Measurements from ENCODE around the gene TKFC.

DNA sequence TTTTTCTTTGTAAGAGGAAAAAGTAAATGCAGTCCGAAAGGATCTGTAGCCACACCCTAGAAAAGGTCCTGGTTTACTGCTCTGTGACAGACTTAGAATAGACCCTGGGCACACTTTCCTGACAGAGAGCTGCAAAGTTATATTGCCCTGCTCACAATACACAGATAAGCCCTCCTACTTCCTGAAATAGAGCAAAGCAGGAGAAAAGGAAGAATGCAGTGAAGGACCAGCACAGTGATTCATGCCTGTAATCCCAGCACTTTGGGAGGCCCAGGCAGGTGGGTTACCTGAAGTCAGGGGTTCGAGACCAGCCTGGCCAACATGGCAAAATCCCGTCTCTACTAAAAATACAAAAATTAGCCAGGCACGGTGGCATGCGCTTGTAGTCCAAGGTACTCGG, 26.5 kb downstream of the TKFC start:
- TF ChIP-seq, protein P1, sequence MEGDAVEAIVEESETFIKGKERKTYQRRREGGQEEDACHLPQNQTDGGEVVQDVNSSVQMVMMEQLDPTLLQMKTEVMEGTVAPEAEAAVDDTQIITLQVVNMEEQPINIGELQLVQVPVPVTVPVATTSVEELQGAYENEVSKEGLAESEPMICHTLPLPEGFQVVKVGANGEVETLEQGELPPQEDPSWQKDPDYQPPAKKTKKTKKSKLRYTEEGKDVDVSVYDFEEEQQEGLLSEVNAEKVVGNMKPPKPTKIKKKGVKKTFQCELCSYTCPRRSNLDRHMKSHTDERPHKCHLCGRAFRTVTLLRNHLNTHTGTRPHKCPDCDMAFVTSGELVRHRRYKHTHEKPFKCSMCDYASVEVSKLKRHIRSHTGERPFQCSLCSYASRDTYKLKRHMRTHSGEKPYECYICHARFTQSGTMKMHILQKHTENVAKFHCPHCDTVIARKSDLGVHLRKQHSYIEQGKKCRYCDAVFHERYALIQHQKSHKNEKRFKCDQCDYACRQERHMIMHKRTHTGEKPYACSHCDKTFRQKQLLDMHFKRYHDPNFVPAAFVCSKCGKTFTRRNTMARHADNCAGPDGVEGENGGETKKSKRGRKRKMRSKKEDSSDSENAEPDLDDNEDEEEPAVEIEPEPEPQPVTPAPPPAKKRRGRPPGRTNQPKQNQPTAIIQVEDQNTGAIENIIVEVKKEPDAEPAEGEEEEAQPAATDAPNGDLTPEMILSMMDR (tag by site-specific recombination; IDR thresholded peaks at IDR 0.05), result no peak
- TF ChIP-seq MEIS1 (CRISPR knock-in tag; IDR thresholded peaks at IDR 0.05; ENCODE audit: borderline replicate concordance), result no peak
- TF ChIP-seq ZFP41 (tag by site-specific recombination; IDR thresholded peaks at IDR 0.05; ENCODE audit: borderline replicate concordance), result no peak
- TF ChIP-seq, protein P2, sequence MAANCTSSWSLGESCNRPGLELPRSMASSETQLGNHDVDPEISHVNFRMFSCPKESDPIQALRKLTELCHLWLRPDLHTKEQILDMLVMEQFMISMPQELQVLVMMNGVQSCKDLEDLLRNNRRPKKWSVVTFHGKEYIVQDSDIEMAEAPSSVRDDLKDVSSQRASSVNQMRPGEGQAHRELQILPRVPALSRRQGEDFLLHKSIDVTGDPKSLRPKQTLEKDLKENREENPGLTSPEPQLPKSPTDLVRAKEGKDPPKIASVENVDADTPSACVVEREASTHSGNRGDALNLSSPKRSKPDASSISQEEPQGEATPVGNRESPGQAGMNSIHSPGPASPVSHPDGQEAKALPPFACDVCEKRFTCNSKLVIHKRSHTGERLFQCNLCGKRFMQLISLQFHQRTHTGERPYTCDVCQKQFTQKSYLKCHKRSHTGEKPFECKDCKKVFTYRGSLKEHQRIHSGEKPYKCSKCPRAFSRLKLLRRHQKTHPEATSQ (tag by site-specific recombination; IDR thresholded peaks at IDR 0.05), result no peak
- TF ChIP-seq ZBTB21 (tag by site-specific recombination; IDR thresholded peaks at IDR 0.05), result no peak
- TF ChIP-seq, protein P3, sequence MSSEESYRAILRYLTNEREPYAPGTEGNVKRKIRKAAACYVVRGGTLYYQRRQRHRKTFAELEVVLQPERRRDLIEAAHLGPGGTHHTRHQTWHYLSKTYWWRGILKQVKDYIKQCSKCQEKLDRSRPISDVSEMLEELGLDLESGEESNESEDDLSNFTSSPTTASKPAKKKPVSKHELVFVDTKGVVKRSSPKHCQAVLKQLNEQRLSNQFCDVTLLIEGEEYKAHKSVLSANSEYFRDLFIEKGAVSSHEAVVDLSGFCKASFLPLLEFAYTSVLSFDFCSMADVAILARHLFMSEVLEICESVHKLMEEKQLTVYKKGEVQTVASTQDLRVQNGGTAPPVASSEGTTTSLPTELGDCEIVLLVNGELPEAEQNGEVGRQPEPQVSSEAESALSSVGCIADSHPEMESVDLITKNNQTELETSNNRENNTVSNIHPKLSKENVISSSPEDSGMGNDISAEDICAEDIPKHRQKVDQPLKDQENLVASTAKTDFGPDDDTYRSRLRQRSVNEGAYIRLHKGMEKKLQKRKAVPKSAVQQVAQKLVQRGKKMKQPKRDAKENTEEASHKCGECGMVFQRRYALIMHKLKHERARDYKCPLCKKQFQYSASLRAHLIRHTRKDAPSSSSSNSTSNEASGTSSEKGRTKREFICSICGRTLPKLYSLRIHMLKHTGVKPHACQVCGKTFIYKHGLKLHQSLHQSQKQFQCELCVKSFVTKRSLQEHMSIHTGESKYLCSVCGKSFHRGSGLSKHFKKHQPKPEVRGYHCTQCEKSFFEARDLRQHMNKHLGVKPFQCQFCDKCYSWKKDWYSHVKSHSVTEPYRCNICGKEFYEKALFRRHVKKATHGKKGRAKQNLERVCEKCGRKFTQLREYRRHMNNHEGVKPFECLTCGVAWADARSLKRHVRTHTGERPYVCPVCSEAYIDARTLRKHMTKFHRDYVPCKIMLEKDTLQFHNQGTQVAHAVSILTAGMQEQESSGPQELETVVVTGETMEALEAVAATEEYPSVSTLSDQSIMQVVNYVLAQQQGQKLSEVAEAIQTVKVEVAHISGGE (tag by site-specific recombination; conservative IDR thresholded peaks at IDR 0.05; ENCODE audit: low read depth), result no peak
- TF ChIP-seq ZNF132 (tag by site-specific recombination; IDR thresholded peaks at IDR 0.05; ENCODE audit: borderline replicate concordance), result no peak
- no peak for TF ChIP-seq ZNF184 (tag by site-specific recombination; IDR thresholded peaks at IDR 0.05)
- TF ChIP-seq ZNF629 (tag by site-specific recombination; IDR thresholded peaks at IDR 0.05), result no peak
- TF ChIP-seq, protein P4, sequence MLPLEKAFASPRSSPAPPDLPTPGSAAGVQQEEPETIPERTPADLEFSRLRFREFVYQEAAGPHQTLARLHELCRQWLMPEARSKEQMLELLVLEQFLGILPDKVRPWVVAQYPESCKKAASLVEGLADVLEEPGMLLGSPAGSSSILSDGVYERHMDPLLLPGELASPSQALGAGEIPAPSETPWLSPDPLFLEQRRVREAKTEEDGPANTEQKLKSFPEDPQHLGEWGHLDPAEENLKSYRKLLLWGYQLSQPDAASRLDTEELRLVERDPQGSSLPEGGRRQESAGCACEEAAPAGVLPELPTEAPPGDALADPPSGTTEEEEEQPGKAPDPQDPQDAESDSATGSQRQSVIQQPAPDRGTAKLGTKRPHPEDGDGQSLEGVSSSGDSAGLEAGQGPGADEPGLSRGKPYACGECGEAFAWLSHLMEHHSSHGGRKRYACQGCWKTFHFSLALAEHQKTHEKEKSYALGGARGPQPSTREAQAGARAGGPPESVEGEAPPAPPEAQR (tag by site-specific recombination; IDR thresholded peaks at IDR 0.05), result no peak
- no peak for TF ChIP-seq ZNF501 (tag by site-specific recombination; IDR thresholded peaks at IDR 0.05)
- TF ChIP-seq, protein P5, sequence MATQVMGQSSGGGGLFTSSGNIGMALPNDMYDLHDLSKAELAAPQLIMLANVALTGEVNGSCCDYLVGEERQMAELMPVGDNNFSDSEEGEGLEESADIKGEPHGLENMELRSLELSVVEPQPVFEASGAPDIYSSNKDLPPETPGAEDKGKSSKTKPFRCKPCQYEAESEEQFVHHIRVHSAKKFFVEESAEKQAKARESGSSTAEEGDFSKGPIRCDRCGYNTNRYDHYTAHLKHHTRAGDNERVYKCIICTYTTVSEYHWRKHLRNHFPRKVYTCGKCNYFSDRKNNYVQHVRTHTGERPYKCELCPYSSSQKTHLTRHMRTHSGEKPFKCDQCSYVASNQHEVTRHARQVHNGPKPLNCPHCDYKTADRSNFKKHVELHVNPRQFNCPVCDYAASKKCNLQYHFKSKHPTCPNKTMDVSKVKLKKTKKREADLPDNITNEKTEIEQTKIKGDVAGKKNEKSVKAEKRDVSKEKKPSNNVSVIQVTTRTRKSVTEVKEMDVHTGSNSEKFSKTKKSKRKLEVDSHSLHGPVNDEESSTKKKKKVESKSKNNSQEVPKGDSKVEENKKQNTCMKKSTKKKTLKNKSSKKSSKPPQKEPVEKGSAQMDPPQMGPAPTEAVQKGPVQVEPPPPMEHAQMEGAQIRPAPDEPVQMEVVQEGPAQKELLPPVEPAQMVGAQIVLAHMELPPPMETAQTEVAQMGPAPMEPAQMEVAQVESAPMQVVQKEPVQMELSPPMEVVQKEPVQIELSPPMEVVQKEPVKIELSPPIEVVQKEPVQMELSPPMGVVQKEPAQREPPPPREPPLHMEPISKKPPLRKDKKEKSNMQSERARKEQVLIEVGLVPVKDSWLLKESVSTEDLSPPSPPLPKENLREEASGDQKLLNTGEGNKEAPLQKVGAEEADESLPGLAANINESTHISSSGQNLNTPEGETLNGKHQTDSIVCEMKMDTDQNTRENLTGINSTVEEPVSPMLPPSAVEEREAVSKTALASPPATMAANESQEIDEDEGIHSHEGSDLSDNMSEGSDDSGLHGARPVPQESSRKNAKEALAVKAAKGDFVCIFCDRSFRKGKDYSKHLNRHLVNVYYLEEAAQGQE (tag by site-specific recombination; IDR thresholded peaks at IDR 0.05), result no peak
- no peak for TF ChIP-seq RBAK (tag by site-specific recombination; IDR thresholded peaks at IDR 0.05)
- TF ChIP-seq ZNF274 (IDR thresholded peaks at IDR 0.05; ENCODE audit: low read length), result no peak
- no peak for TF ChIP-seq ZNF274 (tag by site-specific recombination; IDR thresholded peaks at IDR 0.05; ENCODE audit: borderline replicate concordance)

Measured in HEK293 (cell line).